Glomerular visceral epithelial cell (primary cell): ENCODE results near the gene BDH2.

Experiments used
- DNase-seq: peaks from one replicate; pipeline ENCODE4 v3.0.0-alpha.2; 2016; ENCODE audit errors: extremely low spot score

The BDH2 gene

GRCh38 chr4:103085555-103086196, 14.0 kb downstream of the BDH2 start:
- DNase-seq: no peak

- DNase-seq: no peak
These were observed 20.0 kb downstream of the BDH2 start for GRCh38 chr4:103079621-103080020.

GRCh38 chr4:103076747-103077347, 22.8 kb downstream of the BDH2 start, which contains the start of gene SLC9B2:
Gene SLC9B2, minus strand, starts transcription at chr4:103076761. Its CDS starts 9,211 bp downstream, at chr4:103067550.
- no peak for DNase-seq

- peak; percentile 55 for DNase-seq
These were observed 23.5 kb downstream of the BDH2 start for GRCh38 chr4:103075894-103076746.

GRCh38 chr4:103075435-103075893, 24.2 kb downstream of the BDH2 start:
- DNase-seq: peak; percentile 18

GRCh38 chr4:103074744-103075434, 24.7 kb downstream of the BDH2 start:
- no peak for DNase-seq

GRCh38 chr4:103073792-103074438, 25.7 kb downstream of the BDH2 start:
- no peak for DNase-seq

GRCh38 chr4:103067841-103068547, 31.6 kb downstream of the BDH2 start:
- no peak for DNase-seq

GRCh38 chr4:103060453-103061148, 39.0 kb downstream of the BDH2 start:
- DNase-seq: no peak

- no peak for DNase-seq
These were observed 45.6 kb downstream of the BDH2 start for GRCh38 chr4:103054030-103054429.

- DNase-seq: no peak
These were observed 46.9 kb downstream of the BDH2 start for GRCh38 chr4:103052779-103053178.

- no peak for DNase-seq
These were observed 47.5 kb downstream of the BDH2 start for GRCh38 chr4:103052145-103052544.

- DNase-seq: no peak
These were observed 48.7 kb downstream of the BDH2 start for GRCh38 chr4:103050736-103051436.

GRCh38 chr4:103046416-103047290, 53.0 kb downstream of the BDH2 start:
- peak; percentile 45 for DNase-seq

- no peak for DNase-seq
These were observed 55.5 kb downstream of the BDH2 start for GRCh38 chr4:103044183-103044582.

- no peak for DNase-seq
These were observed 63.5 kb downstream of the BDH2 start for GRCh38 chr4:103036169-103036568.

GRCh38 chr4:103032574-103032973, 67.1 kb downstream of the BDH2 start:
- peak; percentile 58 for DNase-seq

GRCh38 chr4:103030791-103031190, 68.8 kb downstream of the BDH2 start:
- no peak for DNase-seq

- DNase-seq: no peak
These were observed 70.3 kb downstream of the BDH2 start for GRCh38 chr4:103029300-103029699.
